ENCODE data around the gene AASDH.

DNA sequence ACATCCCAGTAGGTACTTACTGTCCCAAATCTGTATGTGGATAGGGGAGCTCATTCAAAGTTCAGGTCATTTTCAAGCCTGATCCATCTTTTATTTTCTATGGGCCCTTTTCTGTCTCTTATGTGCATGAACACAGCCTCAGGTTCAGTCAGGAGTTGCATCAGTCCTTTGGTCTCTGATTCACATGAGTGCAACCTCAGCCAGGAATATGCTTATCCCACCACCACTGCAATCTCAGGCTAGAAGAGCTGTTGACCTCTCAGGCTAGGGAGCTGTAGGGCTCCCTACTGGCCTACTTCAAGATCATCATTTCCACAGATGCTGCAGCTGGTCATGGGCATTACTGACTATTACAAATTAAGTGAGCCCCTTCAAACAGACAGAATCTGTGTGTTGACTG is 27.2 kb downstream of the AASDH start:
- TF ChIP-seq, protein P1, sequence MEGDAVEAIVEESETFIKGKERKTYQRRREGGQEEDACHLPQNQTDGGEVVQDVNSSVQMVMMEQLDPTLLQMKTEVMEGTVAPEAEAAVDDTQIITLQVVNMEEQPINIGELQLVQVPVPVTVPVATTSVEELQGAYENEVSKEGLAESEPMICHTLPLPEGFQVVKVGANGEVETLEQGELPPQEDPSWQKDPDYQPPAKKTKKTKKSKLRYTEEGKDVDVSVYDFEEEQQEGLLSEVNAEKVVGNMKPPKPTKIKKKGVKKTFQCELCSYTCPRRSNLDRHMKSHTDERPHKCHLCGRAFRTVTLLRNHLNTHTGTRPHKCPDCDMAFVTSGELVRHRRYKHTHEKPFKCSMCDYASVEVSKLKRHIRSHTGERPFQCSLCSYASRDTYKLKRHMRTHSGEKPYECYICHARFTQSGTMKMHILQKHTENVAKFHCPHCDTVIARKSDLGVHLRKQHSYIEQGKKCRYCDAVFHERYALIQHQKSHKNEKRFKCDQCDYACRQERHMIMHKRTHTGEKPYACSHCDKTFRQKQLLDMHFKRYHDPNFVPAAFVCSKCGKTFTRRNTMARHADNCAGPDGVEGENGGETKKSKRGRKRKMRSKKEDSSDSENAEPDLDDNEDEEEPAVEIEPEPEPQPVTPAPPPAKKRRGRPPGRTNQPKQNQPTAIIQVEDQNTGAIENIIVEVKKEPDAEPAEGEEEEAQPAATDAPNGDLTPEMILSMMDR (IDR thresholded peaks at IDR 0.05) = no peak
- TF ChIP-seq ZFX (IDR thresholded peaks at IDR 0.05; ENCODE audit: borderline replicate concordance) = no peak

Measured in 22Rv1 (cell line).